HS-5 (cell line): ENCODE results near the gene NDUFB10.
"Not testable (repeated sequence)": the region's sequence is repeated elsewhere in the genome, so short reads cannot be mapped to it uniquely, and the experiment has no call there.

Source experiments
- DNase-seq: peaks from one replicate; pipeline ENCODE4 v3.0.0-alpha.2; 2012; ENCODE audit warnings: low read depth

NDUFB10 gene

GRCh38 chr16:1924095-1924494 lies 35.2 kb upstream of the NDUFB10 start:
- DNase-seq, result no peak

DNA sequence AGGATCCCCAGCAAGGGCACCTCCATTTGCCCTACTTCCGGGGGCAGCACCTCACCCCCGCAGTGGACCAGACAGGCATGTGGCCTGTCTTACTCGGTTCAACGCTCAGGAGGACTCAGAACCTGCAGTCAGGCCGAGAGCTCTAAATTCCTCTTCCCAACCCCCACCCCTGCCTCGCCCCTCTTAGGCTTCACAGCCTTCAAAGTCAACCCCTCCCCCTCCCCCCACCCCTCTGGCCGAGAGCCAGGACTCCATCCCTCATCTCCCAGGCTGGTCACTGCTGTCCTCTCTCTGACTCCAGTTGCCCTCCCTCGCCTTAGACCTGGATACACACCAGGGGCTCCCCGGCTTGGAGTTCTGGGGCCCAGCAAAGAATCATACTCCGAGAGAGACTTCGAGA lies 33.1 kb upstream of the NDUFB10 start:
- no peak for DNase-seq

GRCh38 chr16:1929105-1929504 lies 30.2 kb upstream of the NDUFB10 start:
- no peak for DNase-seq

- peak; percentile 23 for DNase-seq
Observed at GRCh38 chr16:1929578-1930337, 29.6 kb upstream of the NDUFB10 start.

DNA sequence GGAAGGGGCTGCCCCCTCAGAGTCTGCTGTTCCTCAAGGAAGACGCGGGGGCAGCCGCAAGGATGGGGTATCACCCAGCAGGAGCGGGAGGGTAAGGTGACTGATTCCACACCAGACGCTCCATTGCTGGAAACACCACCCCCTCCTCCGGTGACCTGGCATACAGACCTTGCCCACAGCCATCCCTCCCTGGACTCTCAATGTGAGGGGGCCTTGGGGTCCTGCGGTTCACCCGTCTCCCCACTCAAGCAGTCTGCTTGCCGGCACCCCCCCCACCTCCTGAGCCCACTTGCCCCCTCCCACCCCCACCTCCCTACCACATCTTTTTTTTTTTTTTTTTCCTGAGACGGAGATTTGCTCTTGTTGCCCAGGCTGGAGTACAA lies 29.0 kb upstream of the NDUFB10 start:
- no peak for DNase-seq

DNA sequence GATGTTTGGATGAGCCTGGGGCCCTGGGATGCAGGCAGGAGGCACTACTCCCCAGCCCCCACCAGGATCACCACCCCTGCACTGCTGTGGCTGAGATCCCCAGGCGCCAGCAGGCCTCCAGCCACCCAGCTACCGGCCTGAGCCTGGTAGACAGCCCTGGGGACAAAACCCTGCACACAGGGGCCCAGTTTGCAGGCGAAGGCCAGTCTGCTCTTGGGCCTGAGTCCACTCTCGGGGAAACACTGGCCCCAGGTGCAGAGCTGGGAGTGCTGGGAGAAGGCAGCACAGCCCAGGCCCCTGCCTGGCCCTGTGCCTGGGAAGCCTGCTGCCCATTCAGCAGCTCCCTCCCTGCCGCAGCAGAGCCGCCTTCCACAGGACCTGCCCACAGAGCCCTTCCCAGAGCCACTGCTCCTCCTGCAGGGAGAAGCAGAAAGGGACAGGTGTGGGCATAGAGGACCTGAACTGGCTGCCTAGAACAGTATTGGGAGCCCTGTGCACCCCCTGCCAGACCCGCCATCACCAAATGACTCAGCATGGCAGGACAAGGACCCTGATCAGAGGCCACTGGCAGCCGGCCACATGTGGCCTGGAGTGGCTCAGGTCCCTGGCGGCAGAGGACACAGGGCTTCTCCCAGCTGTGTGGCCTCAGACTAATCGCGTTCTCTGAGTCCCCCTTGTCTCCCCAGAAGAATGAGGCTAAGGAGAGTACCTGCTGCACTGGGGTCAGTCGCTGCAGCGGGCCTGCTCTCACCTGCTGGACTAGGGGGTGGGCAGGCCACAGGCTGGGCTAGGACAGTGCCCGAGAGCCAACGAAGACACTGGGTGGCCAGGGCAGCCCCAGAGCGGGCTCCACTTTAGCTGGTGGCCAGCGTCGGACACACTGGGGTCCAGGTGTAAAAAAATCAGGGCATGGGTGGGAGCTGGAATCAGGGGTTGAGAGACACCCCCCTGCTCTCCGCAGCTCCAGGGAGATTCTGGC lies 27.0 kb upstream of the NDUFB10 start:
- no peak for DNase-seq

- no peak for DNase-seq
Observed at GRCh38 chr16:1933097-1933661, 26.2 kb upstream of the NDUFB10 start.

- DNase-seq, result no peak
Observed at GRCh38 chr16:1936945-1937479, 22.3 kb upstream of the NDUFB10 start.

- no peak for DNase-seq
Observed at GRCh38 chr16:1938316-1938715, 21.0 kb upstream of the NDUFB10 start.

DNA sequence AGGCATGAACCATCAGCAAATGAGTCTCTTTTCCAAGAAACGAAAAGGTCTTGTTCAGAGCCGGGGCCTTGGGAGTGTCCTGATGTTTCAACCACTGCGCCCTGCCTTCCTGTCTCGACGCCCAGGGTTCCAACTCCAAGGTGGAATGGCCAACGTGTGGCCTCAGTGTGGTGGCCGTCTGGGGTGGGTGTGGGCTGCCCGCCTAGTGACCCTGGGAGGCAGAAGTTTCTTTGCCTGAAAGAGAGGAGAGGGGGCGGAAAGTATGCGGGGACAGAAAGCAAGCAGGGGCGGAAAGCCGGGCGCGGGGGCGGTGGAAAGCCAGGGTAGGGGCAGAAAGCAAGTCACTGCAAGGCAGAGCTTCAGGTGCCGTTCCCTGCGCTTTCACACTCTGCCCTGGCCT lies 20.4 kb upstream of the NDUFB10 start:
- no peak for DNase-seq

DNA sequence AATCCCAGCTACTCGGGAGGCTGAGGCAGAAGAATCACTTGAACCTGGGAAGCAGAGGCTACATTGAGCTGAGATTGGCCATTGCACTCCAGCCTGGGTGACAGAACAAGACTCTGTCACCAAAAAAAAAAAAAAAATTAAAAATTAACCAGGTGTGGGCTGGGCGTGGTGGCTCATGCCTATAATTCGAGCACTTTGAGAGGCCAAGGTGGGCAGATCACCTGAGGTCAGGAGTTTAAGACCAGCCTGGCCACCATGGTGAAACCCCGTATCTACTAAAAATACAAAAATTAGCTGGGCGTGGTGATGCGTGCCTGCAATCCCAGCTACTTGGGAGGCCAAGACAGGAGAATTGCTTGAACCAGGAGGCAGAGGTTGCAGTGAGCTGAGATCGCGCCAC lies 19.5 kb upstream of the NDUFB10 start:
- not testable (repeated sequence) for DNase-seq

DNA sequence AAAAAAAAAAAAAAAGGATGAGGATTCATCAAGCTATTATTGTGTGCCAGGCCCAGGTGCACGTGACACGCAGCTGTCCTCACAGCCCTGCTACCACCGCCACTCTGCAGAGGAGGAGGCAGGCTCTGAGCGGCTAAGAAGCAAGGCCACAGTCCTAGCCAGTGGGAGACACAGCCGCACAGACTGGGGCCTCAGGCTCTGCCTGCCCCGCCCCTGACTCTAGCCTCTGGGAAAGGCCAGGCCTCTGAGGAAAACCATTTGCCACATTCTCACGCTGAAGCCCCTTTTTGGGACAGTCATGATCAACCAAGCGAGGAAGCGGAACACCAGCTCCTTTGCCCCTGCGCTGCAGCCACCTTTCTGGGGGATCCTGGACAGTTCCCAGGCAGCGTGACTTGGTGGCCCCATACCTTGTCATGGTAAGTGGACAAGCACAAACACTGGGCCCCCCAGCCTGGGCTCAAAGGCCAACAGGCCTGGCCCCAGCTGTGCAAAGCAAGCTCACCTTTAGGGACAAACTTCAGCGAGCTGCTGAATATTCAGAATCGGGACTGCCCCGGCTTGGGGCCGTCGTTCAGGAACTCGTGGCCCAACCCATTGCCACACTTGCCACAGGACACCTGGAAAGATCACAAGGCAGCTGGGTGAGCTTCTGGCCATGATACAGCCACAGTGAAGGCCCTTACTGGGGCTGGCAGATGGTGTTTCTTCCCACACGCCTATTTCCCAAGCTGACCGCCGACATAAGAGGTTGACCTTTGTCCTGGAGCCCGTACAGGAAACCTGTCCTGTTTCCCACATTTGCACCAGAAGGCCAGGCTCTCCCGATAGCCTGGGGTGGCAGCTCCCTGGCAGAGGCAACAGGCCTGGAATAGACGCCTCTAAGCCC lies 18.8 kb upstream of the NDUFB10 start:
- DNase-seq, result no peak

- no peak for DNase-seq
Observed at GRCh38 chr16:1941162-1942046, 17.9 kb upstream of the NDUFB10 start.

DNA sequence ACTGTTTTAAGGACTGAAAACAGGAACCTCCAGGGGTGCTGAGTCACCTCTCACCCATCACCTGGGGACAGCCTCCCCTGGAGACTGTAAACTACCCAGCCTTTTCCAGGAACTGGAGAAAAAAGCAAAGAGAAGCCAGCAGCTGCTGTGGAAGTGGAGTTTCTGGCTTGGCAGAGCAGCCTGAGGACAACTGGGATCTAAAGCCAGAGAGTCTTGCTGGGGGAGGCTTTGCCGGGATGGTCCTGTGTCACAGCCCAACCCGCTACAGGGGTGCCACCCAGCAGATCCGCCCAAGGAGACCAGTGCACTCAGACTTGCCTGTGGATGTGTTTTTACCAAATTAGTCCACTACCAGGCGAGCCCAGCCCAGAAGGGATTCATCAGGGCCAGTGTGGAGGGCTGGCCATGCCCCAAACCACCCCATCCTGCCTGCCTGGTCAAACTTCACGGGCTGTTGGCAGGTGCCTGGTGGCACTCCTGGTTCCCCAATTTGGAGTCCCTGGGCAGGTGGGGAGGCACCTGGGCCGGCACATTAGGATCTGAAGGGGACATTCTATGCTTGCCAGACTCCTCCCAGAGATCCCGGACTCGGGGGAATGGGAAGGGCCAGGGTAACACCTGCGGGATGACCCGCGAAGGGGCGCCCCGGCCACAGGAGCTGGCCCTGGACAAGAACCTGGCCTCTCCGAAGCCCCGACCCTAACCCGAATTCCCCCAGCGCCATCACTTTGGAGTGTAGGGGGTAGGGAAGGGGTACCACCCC lies 17.1 kb upstream of the NDUFB10 start:
- no peak for DNase-seq

GRCh38 chr16:1942810-1943726 lies 16.3 kb upstream of the NDUFB10 start, which contains the start of gene MSRB1:
MSRB1 (minus strand) TSS chr16:1943199; CDS start chr16:1943156, 43 bp downstream.
- peak; percentile 87 for DNase-seq

DNA sequence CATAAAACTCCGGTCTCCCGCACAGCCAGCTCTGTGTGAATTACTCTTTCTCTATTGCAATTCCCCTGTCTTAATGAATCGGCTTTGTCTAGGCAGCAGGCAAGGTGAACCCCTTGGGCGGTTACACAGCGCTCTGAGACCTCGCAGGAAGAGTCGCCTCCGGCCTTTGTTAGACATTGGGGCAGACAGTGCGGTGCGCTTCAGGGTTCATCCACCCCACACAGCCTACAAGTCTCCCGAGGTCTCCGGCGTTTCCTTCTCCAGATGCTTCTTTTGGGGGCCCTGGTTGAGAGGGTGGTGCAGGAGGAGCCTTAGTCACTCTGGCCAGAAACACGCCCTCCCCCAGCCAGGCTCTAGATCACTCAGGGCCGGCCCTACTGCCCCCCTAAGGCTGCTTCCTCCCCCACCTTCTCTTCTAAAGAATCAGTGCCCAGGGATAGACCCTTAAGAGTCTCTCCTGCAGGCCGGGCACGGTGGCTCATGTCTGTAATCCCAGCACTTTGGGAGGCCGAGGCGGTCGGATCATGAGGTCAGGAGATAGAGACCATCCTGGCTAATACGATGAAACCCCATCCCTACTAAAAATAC lies 14.6 kb upstream of the NDUFB10 start:
- DNase-seq, result no peak

GRCh38 chr16:1945559-1946391 lies 13.6 kb upstream of the NDUFB10 start:
- DNase-seq, result no peak
